T follicular helper cell (primary cell): ENCODE data around the gene ALDH3B1.
"Not testable (repeated sequence)": the region's sequence is repeated elsewhere in the genome, so short reads cannot be mapped to it uniquely, and the experiment has no call there.

Experiments
- DNase-seq: peaks from one replicate; pipeline ENCODE4 v3.0.0-alpha.2; 2020; ENCODE audit warnings: low read depth
- total RNA-seq, 2 experiments: gene quantifications; one replicate each; lab custom pipeline; 2026; lab: John Stamatoyannopoulos, UW

ALDH3B1 gene, protein sequence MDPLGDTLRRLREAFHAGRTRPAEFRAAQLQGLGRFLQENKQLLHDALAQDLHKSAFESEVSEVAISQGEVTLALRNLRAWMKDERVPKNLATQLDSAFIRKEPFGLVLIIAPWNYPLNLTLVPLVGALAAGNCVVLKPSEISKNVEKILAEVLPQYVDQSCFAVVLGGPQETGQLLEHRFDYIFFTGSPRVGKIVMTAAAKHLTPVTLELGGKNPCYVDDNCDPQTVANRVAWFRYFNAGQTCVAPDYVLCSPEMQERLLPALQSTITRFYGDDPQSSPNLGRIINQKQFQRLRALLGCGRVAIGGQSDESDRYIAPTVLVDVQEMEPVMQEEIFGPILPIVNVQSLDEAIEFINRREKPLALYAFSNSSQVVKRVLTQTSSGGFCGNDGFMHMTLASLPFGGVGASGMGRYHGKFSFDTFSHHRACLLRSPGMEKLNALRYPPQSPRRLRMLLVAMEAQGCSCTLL
- 0 reads per million in 2 experiments for total RNA-seq

DNA sequence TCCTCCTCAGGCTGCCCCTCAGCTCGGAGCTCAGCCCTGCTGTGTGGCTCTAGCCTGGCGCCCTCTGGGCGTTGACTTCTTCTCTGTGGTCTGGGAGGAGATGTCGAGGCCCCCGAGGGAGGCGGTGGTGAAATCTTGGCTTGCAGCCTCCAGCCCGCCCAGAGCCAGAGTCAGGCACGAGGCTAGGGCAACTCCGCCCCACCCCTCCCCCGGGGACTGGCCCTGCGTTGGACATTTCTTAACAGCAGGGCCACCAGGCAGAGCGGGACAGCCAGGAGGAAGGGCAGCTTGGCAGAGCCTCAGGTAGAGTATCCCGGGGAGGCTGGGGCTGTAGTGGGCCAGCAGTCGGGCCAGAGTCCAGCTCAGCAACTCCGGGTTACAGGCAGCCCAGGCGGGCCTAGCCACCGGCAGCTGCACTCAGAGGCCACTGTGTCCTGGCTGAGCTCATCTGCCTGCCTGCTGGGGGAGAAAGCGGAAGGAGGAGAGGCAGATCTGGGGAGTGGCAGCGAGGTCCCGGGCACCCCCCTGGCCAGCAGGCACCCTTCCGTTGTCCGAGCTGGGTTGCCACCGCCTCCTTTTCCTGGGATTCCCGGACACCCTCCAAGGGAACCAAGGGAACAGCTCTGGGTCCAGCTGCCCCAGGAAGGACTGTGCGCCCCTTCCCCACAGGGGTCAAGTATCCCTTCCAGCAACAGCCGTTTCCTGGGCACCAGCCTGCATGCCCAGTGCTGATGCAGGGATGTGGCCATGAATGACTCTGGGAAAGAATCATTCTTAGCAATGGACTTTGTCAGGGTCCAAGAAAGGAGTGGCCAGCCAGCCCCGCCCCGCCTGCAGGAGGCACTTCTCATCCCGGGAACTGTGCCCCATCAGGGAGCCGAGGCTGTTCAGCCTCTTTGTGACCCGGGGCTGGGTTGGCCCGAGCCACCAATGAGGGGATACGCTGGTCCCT lies at the start of gene ALDH3B1:
ALDH3B1 (plus strand) TSS at position 238 of the 952 bp plus-strand sequence. CDS start 4,971 bp downstream, outside the sequence.
- DNase-seq, result no peak

DNA sequence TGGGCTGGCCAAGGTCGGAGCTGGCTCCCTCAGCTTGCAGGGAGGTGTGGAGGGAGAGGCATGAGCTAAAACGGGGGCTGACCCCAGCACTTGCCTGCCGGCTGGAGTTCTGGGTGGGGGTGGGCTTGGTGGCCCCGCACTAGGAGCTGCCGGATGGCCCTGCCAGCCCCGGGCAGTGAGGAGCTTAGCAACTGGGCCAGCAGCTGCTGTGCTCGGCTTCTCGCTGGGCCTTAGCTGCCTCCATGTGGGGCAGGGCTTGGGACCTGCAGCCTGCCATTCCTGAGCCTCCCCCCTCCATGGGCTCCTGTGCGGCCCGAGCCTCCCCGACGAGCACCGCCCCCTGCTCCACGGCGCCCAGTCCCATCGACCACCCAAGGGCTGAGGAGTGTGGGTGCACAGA lies 46.9 kb upstream of the ALDH3B1 start:
- not testable (repeated sequence) for DNase-seq

DNA sequence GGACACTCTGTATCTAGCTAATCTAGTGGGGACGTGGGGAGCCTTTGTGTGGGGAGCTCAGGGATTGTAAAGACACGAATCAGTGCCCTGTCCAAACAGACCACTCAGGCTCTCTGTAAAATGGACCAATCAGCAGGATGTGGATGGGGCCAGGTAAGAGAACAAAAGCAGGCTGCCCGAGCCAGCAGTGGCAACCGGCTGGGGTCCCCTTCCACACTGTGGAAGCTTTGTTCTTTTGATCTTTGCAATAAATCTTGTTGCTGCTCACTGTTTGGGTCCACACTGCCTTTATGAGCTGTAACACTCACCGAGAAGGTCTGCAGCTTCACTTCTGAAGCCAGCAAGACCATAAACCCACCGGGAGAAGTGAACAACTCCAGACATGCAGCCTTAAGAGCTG lies 46.2 kb upstream of the ALDH3B1 start:
- not testable (repeated sequence) for DNase-seq

DNA sequence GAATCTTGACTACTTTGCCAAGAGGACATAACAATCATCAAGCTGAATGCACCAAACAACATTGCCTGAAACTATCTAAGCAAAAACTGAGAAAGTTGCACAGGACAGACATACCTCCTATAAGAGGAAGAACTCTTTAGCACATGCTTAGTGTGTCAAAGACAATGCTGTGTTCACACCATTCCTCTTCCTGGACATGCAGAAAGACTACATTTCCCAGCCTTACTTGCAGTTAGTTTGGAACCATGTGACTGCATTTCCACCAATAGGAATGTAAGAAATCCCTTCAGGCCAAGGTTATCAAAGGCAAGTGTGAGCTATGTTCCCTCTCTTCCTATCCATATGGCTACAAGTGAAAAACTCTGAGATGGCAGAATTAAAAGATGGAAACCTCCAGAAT lies 45.4 kb upstream of the ALDH3B1 start:
- DNase-seq, result not testable (repeated sequence)

DNA sequence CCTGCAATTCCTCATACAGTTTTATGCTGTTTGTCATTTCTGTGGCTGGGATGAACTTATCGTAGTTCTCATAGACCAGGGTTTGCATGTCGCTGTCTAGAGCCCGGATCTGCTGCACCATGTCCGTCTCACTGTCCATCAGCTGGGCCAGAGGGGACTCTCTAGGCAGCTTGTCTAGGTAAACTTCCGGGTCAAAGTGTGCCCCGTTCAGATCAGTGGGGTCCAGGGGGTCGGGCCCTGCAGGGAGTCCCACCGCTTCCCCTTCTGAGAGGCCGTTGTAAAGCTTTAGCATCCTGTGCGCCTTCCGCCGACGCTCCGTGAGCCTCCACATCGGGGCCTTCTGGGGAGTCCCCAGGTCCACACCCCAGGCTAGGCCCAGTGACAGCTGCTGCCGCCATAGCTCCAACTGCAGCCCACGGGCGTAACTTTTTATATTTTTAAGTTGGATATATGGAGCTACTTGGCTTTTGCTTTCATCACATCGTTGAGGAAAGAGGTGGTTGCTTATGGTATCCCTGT lies 44.2 kb upstream of the ALDH3B1 start:
- DNase-seq, result not testable (repeated sequence)

DNA sequence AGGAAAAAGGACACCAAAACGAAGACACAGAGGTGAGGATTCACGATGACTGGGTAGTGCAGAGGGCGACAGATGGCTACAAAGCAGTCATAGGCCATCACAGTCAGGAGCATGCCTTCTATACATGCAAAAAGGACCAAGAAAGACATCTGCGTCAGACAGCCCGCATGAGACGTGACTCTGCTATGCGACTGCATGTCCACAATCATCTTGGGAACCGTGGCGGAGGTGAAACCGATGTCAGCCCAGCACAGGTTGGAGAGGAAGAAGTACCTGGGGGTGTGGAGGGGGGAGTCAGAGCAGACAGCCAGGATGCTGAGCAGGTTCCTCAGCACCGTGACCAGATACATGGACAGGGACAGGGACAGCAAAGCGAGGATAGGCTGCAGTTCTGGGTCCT lies 35.4 kb upstream of the ALDH3B1 start:
- not testable (repeated sequence) for DNase-seq

DNA sequence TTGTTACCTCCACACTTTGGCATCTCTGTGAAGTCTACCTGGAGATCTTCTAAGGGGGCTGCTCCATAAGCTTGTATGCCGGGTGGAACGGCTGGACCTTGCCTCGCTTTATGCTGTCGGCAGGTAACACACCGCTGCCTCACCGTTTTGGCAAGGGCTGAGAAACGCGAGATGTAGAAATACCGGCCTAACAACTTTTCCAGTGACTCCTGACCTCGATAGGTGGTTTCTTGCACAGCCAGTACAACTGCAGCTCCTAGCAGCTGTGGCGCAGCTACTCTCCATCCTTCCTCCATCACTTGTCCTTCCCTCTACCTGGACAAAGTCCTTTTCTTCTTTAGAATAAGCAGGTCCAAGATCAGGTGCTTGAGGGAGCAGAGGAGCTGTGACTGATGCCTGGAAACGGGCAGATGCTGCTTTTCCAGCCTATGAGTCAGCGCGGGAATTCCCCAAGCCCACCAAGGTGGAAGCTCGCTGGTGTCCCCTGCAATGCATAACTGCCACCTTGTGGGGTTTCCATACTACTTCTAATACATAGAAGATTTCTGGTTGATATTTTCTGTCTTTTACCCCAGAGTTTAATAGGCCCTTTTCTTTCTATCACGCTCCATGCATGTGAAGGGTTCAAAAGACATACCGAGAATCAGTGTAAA lies 31.2 kb upstream of the ALDH3B1 start:
- DNase-seq, result not testable (repeated sequence)

DNA sequence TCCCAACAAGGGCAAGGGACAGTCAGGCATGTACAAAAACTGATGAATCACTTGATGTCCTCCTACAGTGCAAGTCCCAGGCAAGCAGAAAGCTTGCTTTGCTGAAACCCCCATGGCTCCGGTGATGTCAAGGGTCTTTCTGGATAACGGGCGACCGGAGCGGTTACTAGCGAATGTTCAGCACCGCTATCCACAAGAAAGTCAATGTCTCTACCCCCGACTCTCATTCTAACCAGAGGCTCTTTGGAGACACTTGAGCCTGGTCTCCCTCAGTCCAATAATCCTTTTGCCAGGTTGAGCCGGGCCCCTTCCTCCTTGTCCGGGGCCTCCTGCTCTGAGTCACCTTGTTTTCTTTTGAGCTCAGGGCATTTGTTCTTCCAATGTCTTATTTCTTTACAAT lies 28.9 kb upstream of the ALDH3B1 start:
- DNase-seq, result not testable (repeated sequence)

DNA sequence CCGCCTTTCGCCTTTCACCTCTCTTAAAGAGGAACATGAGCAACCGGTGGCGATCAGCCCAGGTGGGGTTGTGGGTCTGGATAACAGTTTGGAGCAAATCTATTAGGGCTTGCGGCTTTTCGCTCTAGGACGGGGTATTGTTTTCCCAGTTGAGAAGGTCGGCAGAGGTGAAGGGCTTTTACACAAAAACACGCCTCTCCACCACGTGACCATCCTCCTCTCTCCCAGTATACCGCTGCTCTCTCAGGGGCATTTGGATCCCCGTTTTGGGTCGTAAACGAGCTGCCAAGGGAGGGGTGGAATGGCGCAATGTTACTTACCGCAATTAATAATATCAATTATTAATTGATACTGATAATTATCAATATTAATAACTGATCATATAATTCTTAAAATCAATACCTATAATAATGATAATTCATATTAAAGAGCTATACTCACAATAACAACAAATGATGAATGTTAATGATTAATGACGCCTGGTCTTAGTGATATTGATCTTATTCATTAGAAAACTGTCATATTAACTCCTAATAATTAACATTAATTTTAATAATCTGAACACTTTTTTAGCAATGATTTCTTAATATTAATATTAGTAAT lies 27.8 kb upstream of the ALDH3B1 start:
- not testable (repeated sequence) for DNase-seq

DNA sequence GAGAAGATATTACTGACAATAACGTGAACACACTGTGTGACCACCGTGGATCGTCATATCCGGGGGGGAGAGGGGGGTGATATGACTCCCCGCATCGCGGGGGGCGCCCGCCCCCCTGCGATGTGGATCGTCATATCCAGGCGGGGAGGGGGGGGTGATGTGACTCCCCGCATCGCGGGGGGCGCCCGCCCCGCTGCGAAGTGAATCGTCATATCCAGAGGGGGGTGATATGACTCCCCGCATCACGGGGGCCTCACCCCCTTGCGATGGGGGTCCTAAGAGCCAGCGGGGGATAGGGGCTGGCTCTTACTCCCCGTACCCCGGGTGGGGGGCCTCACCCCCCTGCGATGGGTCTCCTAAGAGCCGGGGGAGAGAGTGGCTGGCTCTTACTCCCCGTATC lies 26.2 kb upstream of the ALDH3B1 start:
- DNase-seq, result no peak

DNA sequence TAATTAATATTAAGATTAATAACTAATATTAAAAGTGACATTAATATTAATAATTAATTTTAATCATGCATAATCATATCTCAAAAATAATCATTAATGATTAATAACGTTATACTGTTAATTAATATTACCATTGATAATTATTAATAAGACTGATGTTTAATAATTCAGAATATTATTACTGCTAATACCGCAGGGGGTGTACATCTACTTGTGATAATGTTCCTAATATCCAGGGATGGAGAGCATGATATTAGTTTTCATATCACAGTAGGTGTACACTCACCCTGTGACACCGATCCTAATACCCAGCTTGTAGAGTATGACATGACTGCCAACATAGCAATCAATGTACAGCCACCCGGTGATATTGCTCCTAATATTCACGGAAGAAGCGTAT lies 24.8 kb upstream of the ALDH3B1 start:
- DNase-seq, result not testable (repeated sequence)

DNA sequence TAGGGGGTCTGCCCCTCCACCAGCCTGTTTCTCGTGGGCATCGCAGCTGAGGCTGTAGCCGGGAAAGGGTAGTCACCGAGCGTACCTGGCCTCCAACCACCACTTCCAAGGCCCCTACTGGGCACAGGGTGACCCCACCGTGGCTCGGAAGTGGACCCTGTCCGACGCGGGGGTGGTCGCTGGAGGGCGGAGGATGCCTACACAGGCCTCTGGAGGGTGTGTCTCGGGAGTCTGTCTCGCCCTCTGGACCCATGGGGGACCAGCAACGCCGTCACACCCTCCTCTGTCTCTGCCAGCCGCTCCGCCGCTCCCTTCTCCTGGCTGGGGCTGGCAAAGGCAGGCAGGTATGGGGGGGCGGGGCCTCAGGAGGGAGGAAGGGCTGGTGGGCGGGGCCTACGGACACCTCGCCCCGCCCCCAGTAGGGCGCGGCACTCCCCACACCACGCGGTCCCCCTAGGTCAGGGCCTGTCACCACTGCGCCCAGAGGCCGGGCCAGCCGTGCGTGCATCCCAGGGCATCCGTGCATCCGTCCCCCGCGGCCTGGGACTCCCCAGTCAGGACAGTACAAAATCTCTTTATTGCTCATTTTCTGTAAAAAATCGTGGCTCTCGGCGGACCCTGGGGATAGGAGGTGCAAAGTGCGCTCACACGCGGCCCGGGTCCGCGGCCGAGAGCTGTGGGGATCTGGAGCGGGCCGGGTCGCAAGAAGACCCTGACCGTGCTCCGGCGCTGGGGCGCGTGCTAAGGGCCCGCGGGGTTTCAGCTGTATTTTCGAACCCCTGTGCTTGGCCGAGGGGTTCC lies 19.4 kb upstream of the ALDH3B1 start:
- not testable (repeated sequence) for DNase-seq

DNA sequence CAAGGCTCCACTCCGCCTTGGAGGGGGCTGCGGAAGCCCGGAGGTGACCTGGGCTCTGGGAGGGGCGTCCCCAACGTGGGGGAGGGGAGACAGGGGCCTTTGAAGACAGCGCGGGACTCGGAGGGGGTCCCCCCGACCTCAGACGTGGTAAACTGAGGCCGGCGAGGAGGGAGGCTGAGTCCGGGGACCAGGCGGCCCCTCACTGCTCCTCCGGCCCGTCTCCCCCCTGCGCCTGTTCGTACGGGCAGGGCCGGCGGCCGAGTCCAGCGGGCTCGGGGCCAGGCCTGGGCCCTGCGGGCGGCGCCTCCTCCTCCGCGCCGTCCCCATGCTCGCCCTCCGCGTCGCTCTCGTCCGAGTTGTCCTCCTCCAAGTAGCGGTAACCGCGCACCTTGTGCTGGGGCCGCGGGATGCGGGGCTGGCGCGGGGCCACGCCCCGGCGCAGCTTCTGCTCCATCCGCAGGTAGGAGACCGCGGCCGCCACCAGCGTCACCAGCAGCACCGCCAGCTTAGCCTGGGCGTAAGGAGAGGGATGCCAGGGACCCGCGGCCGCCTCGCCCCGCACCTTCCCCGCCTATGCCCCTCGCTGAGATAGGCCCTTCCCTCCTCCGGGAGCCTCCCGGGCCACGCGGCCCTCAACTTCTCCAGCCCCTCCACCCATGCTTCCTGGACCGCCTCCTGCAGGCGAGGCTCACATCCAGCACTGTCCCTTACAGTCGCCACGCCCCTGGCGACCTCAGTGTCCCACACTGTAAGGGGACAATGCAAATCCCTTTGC lies 18.6 kb upstream of the ALDH3B1 start:
- not testable (repeated sequence) for DNase-seq

DNA sequence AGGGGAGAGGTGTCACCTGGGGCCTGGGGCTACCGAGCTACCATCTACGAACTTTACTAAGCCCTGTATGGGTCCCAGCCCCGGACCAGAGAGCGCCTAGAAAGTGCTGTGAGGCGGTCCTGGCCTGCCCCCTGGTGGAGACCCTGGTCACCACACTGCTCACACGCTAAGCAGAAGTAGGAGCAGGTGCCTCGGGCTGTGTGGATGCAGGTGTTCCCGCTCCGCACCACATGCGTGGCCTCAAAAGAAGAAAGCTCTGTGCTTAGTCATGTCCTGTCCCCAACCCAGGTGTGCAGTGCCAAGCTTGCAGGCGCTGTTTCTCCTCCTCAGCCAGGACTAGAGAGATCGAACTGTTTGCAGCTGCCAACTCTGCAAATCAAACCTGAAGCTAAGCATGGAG lies 16.3 kb upstream of the ALDH3B1 start:
- peak; percentile 25 for DNase-seq

DNA sequence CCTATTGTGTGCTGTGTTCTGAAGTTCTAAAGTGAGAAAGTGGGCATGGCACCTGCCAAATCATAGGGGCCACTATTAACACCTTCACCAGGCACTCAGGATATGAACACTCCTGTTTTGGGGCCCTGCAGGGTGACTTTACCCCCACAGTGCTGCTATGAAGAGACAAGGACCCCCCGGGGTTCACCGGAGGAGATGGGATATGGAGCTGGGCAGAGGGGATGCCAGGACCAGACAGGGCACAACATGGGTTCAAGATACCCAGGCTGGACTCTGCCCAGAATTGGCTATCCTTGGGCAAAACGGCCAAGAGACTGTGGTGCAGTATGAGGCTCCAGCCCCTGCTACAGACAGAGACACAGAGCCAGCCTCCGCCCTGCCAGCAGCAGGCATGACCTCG lies 15.7 kb upstream of the ALDH3B1 start:
- DNase-seq, result not testable (repeated sequence)

DNA sequence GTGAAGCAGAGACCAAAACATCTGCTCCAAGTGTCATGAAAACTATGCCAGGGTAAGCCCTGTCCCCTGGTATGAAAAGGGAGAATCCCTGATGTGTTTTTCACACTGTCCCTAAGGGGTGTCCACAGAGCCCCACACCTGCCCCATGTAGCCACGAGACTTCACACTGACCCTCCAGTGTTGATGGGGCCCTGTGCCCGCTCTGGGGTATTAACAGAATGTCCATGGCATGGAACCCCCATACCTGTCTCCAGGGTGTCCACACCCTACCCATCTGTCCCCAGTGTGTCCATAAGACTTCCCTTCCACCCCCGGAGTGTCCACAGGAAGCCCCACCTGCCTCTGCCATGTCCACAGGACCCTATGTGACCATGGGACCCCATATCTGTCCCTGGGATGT lies 15.0 kb upstream of the ALDH3B1 start:
- not testable (repeated sequence) for DNase-seq

DNA sequence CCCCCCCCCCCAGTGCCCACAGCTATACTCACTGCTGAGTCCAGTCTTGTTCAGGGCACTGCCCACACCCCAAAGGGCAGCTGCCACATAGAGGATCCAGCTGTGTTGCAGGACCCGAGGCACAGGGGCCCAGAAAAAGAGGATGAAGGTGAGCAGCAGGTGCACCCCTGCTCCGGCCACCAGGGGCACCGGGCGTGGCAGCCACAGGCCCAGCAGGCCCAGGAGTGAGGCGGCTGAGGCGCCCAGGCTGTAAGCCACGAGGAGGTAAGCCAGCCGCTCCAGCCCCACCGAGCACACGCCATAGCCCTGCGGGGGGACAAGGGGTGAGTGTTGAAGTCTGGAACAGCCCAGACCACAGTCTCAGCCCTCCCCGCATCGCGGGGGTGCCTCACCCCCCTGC lies 14.5 kb upstream of the ALDH3B1 start:
- DNase-seq, result not testable (repeated sequence)

DNA sequence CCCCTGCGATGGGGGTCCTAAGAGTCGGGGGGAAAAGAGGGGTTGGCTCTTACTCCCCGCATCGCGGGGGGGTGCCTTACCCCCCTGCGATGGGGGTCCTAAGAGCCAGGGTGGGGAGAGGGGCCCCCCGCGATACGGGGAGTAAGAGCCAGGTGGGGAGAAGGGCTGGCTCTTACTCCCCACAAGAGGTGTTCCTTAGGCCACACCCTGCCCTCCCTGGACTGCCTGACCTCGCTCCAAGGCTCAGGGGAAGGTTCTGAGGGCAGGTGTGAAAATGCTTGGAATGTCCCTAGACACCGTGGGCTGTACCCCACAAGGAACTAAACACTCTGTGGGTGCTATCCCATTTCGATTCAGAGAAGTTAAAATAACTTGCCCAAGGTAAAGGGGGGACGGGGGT lies 14.1 kb upstream of the ALDH3B1 start:
- no peak for DNase-seq

DNA sequence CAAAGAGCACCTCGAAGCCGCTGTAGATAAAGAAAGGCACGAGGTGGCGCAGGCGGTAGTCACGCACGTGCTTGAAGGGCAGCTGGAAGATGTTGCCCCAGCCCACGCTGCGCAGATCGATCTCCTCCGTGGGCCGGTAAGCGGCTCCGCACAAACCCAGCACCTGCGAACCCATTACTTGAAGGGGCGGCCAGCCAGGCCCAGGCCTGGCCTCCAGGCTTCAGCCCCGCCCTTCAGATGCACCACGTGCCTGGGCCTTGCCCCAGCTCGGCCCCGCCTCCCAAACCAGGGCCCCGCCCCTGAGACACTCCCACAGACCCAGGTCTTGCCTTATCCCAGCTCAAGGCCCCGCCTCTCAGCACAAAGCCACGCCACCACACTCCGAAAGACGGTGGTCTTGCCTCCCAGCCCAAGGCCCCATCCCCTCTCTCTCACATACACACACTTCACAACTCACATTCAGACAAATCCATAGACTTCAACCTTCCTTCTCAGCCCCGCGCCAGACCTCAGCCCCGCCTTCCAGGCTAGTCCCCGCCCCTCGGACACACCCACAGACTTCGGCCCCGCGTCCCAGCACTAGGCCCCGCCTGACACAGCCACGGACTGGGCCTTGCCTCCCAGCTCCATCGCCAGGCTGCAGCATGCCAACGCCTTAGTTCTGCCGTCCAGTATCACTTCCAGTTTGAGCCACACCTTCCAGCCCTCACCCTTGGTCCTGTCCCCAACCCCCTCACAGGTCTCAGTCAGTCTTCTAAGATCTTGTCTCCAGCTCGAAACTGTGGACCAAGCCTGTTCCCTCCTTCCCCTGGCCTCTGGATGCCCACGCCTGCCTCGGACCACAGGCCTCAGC lies 13.3 kb upstream of the ALDH3B1 start:
- no peak for DNase-seq
